ENCODE data around the gene BOLA3.

DNA sequence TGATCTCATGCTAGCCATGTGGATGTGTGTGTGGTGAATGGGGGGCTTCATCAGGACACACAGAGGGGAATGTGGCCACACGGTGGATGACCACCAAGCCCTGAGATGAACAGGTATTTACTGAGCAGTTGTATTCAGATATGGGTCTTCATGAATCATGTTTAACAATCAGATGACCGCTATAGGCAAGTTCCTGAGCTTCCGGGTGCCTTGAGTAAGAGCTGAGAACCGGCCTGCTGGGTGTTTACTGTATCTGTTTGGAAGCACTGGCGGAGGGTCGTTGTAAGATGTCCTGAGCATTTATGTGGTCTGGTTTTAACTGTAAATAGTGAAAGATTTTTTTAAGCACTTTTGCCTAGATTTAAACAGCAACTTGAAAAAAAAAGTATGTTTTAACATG, 43.9 kb downstream of the BOLA3 start:
- TF ChIP-seq, protein P1, sequence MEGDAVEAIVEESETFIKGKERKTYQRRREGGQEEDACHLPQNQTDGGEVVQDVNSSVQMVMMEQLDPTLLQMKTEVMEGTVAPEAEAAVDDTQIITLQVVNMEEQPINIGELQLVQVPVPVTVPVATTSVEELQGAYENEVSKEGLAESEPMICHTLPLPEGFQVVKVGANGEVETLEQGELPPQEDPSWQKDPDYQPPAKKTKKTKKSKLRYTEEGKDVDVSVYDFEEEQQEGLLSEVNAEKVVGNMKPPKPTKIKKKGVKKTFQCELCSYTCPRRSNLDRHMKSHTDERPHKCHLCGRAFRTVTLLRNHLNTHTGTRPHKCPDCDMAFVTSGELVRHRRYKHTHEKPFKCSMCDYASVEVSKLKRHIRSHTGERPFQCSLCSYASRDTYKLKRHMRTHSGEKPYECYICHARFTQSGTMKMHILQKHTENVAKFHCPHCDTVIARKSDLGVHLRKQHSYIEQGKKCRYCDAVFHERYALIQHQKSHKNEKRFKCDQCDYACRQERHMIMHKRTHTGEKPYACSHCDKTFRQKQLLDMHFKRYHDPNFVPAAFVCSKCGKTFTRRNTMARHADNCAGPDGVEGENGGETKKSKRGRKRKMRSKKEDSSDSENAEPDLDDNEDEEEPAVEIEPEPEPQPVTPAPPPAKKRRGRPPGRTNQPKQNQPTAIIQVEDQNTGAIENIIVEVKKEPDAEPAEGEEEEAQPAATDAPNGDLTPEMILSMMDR (IDR thresholded peaks at IDR 0.05) = no peak
- no peak for TF ChIP-seq ZFX (IDR thresholded peaks at IDR 0.05; ENCODE audit: borderline replicate concordance)

Data from 22Rv1 (cell line).